Stimulated activated CD8-positive, alpha-beta memory T cell treated with anti-CD3 and anti-CD28 coated beads, Interleukin-12 subunit alpha, Interleukin-12 subunit beta, amount 100 ng/mL, for 1 hour (primary cell): Measurements from ENCODE around the gene CLEC2B.

Source experiments
- DNase-seq: peaks from one replicate; pipeline ENCODE4 v3.0.0-alpha.2; 2020; ENCODE audit warnings: low read depth

Gene CLEC2B

GRCh38 chr12:9868951-9869306 lies 225 bp downstream of the CLEC2B start:
- no peak for DNase-seq

- no peak for DNase-seq
Measured at GRCh38 chr12:9868311-9868801, 798 bp downstream of the CLEC2B start.

DNA sequence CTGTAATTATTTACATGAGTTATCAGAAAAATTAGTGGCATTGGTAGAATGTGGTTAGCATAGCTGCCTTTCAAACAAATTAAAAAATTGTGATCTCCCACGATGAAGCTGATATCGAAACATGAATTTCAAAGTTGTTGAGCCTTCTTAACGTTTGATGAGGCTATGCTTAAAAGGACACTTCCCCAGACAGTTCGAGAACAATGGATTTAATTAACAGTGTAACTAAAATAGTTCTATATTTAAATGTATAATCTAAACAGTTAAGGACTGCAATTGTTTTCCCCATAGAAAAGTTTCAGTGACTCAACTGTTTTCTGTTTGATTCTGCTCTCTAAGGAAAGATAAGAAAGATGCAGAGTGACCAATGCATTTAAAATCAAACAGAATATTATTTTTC lies 1.6 kb downstream of the CLEC2B start:
- no peak for DNase-seq

DNA sequence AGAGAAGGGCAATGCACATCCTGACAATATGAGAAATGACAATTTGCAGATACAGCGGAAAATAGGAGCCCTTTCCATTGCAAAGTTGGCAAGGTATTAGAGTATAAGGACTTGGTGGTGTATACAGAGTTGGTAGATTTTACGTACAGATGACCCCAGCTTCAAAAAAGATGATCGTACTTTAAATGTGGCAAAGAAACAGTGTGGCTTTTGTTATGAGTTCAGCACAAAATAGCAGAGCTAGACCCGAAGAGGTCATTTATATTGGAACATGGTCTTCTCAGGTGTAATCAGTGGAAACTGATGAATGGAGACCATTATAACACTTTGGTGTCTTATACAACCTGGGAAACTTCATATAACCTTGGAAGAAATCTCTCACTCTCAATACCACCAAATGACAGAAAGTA lies 2.3 kb downstream of the CLEC2B start:
- DNase-seq, result no peak

DNA sequence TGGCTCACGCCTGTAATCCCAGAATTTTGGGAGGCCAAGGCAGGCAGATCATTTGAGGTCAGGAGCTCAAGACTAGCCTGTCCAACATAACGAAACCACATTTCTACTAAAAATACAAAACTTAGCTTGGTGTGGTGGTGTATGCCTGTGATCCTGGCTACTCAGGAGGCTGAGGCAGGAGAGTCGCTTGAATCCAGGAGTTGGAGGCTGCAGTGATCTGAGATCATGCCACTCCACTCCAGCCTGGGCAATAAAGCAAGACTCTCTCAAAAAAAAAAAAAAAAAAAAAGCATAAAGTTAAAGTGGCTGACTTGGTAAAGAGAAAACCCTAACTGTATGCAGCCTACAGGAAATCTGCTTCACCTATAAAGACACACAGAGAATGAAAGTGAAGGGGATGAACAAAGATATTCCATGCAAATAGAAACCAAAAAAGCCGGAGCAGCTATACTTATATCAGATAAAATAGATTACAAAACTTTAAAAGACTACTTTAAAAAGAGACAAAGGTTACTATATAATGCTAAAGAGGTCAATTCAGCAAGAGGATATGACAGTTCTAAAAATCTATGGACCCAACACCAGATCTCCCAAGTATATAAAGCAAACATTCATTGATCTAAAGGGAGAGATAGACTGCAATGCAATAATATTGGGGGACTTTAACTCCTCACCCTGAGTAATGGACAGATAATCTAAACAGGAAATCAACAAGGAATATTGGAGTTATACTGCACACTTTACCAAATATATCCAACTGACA lies 4.1 kb downstream of the CLEC2B start:
- DNase-seq, result no peak

DNA sequence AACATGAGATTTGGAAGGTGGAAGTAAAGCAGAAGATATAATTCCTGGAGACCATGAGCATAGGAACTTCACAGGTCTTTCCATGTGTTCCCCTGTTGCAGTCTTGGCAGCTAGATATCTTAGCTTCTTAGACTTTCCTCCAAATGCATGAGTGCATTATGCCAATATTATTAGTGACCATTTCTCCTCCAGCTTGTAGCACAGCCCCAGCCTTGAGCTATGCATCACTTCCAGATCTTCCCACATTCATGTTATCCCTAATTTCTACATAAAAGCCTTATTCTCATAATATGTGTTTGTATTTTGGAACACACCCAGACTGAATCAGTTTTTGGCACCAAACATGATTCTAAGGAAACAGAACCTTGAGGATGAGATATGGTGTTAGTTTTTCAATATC lies 11.0 kb downstream of the CLEC2B start:
- DNase-seq, result no peak

DNA sequence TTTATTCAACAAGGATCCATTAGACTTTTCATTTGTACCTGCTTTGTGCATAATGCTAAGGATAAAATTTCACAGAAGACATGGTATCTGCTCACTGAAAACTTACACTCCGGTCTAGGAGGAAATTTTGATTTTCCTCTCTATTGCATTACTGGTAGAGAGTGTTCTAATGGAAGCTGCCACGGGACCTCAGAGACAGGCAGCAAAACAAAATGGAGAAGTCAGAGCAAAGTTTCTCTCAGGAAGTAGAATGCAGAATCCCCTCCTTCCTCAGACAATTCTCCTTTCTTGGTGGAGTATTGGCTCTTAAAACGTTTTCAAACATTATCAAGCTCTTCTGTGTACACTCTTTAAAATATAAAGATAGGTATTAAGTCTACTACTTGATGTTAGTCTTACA lies 12.3 kb downstream of the CLEC2B start:
- no peak for DNase-seq

DNA sequence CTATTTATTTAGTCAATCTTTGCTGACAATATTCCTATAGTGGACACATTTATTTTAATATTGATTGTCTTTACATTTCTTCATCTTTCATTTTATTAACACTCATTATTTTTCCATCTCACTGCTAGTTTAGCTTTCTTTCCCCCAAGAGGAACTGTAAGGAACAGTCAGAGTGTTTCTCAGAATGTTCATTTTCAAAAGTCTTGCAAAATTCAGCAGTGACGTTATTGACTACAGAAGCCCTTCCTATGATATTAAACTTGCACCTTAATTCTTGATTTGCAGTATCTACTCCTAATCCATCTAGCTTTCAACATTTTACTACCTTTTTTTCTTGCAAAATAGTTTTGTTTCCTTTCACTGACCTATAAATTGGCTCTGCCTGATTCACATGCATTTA lies 13.0 kb downstream of the CLEC2B start:
- no peak for DNase-seq

GRCh38 chr12:9851927-9852326 lies 17.2 kb downstream of the CLEC2B start:
- no peak for DNase-seq

GRCh38 chr12:9851050-9851449 lies 18.1 kb downstream of the CLEC2B start:
- no peak for DNase-seq

DNA sequence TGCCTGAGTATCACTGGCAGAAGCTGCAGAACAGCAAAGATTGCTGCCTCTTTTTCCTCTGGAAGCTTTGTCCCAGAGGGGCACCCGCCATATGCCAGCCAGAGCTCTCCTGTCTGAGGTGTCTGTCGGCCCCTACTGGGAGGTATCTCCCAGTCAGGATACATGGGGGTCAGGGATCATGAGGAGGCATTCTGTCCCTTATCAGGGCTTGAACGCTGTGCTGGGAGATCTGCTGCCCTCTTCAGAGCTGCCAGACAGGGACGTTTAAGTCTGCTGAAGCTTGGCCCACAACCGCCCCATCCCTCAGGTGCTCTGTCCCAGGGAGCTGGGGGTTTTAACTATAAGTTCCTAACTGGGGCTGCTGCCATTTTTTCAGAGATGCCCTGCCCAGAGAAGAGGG lies 20.3 kb downstream of the CLEC2B start:
- no peak for DNase-seq

- no peak for DNase-seq
Measured at GRCh38 chr12:9843407-9843806, 25.7 kb downstream of the CLEC2B start.

DNA sequence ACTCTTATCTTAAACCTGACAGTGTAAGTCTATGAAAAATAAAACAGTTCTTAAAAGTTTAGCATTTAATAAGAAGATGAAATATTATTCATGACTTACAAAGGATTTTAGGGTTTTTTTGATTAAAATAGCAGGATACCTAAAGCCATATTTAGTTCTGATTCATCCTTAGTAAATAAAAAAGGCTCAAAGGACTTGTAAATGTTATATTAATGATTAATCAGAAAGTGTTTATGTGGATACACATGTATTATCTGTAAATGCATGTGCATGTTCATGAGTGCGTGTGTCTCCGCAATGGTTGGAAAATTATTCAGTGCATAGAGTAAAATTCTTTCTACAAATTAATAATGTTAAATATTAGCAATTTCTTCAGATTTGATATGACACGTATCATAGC lies 37.4 kb downstream of the CLEC2B start:
- no peak for DNase-seq

GRCh38 chr12:9829982-9830381 lies 39.2 kb downstream of the CLEC2B start:
- no peak for DNase-seq

GRCh38 chr12:9829483-9829882 lies 39.7 kb downstream of the CLEC2B start:
- no peak for DNase-seq

DNA sequence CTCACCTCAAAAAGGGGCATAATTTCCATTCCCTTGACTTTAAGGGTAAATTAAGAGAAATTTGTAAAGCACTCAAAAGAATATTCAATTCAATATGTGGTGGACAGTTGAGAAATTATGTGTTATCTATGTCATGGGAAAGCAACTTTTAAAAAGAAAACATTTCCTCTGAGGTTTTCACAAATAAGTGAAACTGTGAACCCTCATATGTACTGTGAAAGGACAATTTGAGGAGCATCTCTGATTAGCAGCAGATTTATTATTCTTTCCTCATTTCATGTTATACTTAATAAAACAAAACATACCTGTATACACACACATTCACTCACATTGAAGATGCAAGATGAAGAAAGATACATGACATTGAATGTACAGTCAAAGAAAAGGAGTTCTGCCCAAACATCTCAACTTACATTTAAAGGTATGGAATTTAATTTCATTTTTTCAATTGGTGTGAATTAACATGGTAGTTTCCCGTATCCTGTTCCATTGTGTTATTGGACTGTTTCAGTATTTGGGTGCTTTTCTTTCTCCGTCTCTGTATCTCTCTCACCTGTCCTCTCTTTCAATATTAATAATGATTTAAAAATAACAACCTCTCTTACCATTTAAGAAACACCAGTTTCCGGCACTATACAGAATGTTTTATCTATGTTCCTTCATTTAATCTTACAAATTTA lies 41.8 kb downstream of the CLEC2B start, which contains the start of gene KLRF1:
TSS of gene KLRF1 (plus strand) at position 273 of the 680 bp plus-strand sequence. CDS start at position 337, 64 bp downstream.
- no peak for DNase-seq

GRCh38 chr12:9820281-9820930 lies 48.7 kb downstream of the CLEC2B start:
- DNase-seq, result no peak

DNA sequence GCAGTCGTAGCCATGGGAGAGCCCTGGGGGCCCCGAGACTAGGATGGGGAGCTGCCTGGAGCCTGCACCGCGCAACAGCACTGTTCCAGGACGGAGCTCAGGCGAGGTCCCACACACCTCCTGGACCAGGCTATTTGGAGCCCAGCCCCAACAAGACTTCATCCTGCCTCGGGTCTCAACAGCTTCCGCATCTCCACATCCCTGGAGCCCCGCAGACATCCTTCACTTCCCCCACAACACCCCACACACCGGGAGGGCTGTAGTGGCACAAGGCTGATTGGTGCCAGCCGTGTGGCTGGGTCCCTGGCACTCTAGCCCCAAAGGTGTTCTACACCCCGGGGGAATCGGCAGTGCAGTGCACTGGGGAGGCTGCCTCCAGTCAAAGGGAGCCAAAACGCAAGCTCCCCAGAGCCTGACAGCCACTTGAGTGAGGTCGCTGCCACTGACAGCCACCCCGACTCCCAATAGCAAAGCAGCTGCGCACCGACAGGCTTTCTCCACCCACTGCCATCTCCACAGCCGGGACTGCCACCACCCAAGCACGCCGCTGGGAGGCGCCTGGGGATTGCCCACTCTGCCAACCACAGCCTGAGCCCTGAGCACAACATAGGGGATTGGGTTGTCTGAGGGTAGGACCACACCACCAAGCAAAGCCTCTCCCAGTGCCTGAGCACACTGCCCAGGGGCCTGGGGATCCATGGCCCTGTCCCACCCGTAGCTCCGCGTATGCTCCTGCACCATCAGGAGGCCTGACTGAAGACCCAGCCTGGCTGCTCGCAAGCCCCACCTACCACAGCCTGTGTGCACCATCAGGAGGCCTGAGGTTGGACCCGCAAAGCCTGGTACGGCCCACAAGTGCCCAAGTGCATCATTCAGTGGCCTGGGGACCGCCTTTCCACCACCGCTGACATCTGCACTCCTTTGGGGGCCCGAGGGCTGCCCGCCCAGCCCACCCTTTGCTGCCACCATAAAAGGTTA lies 55.0 kb downstream of the CLEC2B start:
- DNase-seq, result peak; percentile 91

GRCh38 chr12:9811621-9812020 lies 57.5 kb downstream of the CLEC2B start:
- no peak for DNase-seq

DNA sequence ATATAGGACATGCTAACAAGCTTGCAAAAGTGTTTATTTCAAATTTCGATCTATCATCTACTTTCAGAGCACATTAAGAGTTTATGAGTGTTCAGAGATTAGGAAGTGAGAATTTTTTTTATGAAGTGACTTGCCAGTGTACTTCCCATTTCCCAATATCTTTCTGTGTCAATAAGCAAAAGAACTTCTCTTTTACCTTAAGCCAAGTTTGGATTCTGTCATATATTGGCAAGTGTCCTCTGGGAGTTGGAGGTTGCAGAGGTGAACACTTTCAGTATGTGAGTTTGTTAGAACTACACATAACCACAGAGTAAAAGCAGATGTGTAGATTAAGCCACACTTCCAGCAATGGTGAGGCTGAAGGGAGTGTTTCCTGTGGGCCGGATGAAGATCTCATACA lies 58.5 kb downstream of the CLEC2B start:
- DNase-seq, result no peak

GRCh38 chr12:9809866-9810265 lies 59.3 kb downstream of the CLEC2B start:
- no peak for DNase-seq

DNA sequence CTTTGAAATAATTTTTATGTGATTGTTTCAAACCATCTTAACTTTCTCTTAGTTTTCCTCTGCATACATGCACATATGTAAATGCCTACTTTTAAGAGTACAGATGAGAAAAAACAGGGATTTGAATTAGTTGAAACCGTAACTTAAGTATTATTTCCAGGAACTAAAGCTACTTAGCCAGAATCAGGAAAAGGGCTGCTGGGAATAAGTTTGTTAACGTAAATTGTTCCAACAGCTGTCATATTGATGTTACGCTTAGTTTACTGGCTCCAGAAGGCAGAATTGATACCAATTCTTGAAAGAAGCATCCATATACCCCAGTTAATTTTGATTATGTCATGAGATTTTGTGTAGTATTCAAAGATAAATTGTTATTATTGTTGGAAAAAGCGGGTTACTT lies 59.8 kb downstream of the CLEC2B start:
- DNase-seq, result no peak
